H9 (cell line): ENCODE measurements around the gene GLT1D1. TPM values are rescaled to one million over a fixed set of nuclear protein-coding genes. Genes with fewer than 3 reads are reported as not detected.

Experiments
- DNase-seq: peaks from one replicate; pipeline ENCODE4 v3.0.0-alpha.2; 2017
- H2AFZ ChIP-seq: one replicate; pipeline ENCODE4 v1.6.1; 2013; ENCODE audit warnings: mild to moderate bottlenecking, low read length, control low read depth, moderate library complexity
- H2AK5ac ChIP-seq: 2 replicates; pipeline ENCODE4 v1.6.1; 2013; ENCODE audit warnings: low read length, control low read depth, mixed read lengths; ENCODE audit not compliant: insufficient read length
- H2BK120ac ChIP-seq: one replicate; pipeline ENCODE4 v1.6.1; 2013; ENCODE audit warnings: low read depth, mild to moderate bottlenecking, low read length, control low read depth, inconsistent platforms; ENCODE audit not compliant: poor library complexity, severe bottlenecking
- H2BK12ac ChIP-seq: 2 replicates; pipeline ENCODE4 v1.6.1; 2013; ENCODE audit warnings: low read length, control low read depth, mixed read lengths, low read depth; ENCODE audit not compliant: insufficient read length
- H2BK15ac ChIP-seq: 2 replicates; pipeline ENCODE4 v1.6.1; 2013; ENCODE audit warnings: low read depth, low read length, control low read depth
- H2BK20ac ChIP-seq: one replicate; pipeline ENCODE4 v1.6.1; 2013; ENCODE audit warnings: low read depth, mild to moderate bottlenecking, low read length, control low read depth, inconsistent platforms; ENCODE audit not compliant: poor library complexity, severe bottlenecking
- H2BK5ac ChIP-seq: 2 replicates; pipeline ENCODE4 v1.6.1; 2013; ENCODE audit warnings: low read length, control low read depth, mixed read lengths; ENCODE audit not compliant: insufficient read length
- H3K14ac ChIP-seq: 2 replicates; pipeline ENCODE4 v1.6.1; 2013; ENCODE audit warnings: low read length, control low read depth; ENCODE audit not compliant: insufficient read depth
- H3K18ac ChIP-seq: 2 replicates; pipeline ENCODE4 v1.6.1; 2013; ENCODE audit warnings: low read depth, mild to moderate bottlenecking, mixed read lengths, low read length, control low read depth; ENCODE audit not compliant: insufficient read length
- H3K23ac ChIP-seq: 2 replicates; pipeline ENCODE4 v1.6.1; 2013; ENCODE audit warnings: low read length, control low read depth, mixed read lengths, low read depth; ENCODE audit not compliant: insufficient read length
- H3K23me2 ChIP-seq: 2 replicates; pipeline ENCODE4 v1.6.1; 2013; ENCODE audit warnings: low read depth, mild to moderate bottlenecking, mixed read lengths, low read length, control low read depth; ENCODE audit not compliant: insufficient read length, poor library complexity, severe bottlenecking
- H3K27ac ChIP-seq: 2 replicates; pipeline ENCODE4 v1.5.1; 2013; ENCODE audit warnings: low read length, control low read depth, mixed read lengths, low read depth; ENCODE audit not compliant: insufficient read length
- H3K27me3 ChIP-seq: 2 replicates; pipeline ENCODE4 v1.6.1; 2013; ENCODE audit warnings: low read length, control low read depth, inconsistent platforms; ENCODE audit not compliant: insufficient read depth
- H3K4ac ChIP-seq: 2 replicates; pipeline ENCODE4 v1.6.1; 2013; ENCODE audit warnings: low read depth, mild to moderate bottlenecking, control low read depth, inconsistent platforms, low read length, moderate library complexity
- H3K4me1 ChIP-seq: 2 replicates; pipeline ENCODE4 v1.6.1; 2013; ENCODE audit warnings: low read length, control low read depth, inconsistent platforms; ENCODE audit not compliant: insufficient read depth
- H3K4me2 ChIP-seq: 2 replicates; pipeline ENCODE4 v1.6.1; 2013; ENCODE audit warnings: low read length, control low read depth, mixed read lengths; ENCODE audit not compliant: insufficient read length, insufficient read depth
- H3K56ac ChIP-seq: 2 replicates; pipeline ENCODE4 v1.6.1; 2013; ENCODE audit warnings: low read depth, mild to moderate bottlenecking, mixed read lengths, low read length, control low read depth; ENCODE audit not compliant: insufficient read length
- H3K79me1 ChIP-seq: 2 replicates; pipeline ENCODE4 v1.6.1; 2013; ENCODE audit warnings: low read depth, mild to moderate bottlenecking, moderate library complexity, low read length, control low read depth, inconsistent platforms; ENCODE audit not compliant: insufficient read depth, poor library complexity, severe bottlenecking
- H3K79me2 ChIP-seq: 2 replicates; pipeline ENCODE4 v1.6.1; 2013; ENCODE audit warnings: low read length, control low read depth, inconsistent platforms; ENCODE audit not compliant: insufficient read depth
- H3K9ac ChIP-seq: 2 replicates; pipeline ENCODE4 v1.6.1; 2013; ENCODE audit warnings: low read length, control low read depth, mixed read lengths; ENCODE audit not compliant: insufficient read length; ENCODE audit errors: extremely low read depth
- H3K9me3 ChIP-seq: one replicate; pipeline ENCODE4 v1.6.1; 2013; ENCODE audit warnings: low read depth, low read length, inconsistent platforms; ENCODE audit not compliant: control insufficient read depth
- H3T11ph ChIP-seq: one replicate; pipeline ENCODE4 v1.6.1; 2013; ENCODE audit warnings: mild to moderate bottlenecking, low read length, control low read depth, inconsistent platforms
- H4K20me1 ChIP-seq: one replicate; pipeline ENCODE4 v1.6.1; 2013; ENCODE audit not compliant: control insufficient read depth, insufficient read length, insufficient read depth
- H4K5ac ChIP-seq: 2 replicates; pipeline ENCODE4 v1.6.1; 2013; ENCODE audit warnings: low read depth, mild to moderate bottlenecking, mixed read lengths, low read length, control low read depth; ENCODE audit not compliant: insufficient read length
- H4K8ac ChIP-seq: replicated peaks from 2 replicates; pipeline ENCODE4 v1.6.1; 2013; ENCODE audit warnings: low read length, control low read depth, mixed read lengths, low read depth; ENCODE audit not compliant: insufficient read length
- H4K91ac ChIP-seq: 2 replicates; pipeline ENCODE4 v1.6.1; 2013; ENCODE audit warnings: low read depth, mild to moderate bottlenecking, moderate library complexity, mixed read lengths, low read length, control low read depth; ENCODE audit not compliant: insufficient read length
- H3K27ac Mint-ChIP-seq, 3 experiments: 2 replicates in 2 of 3; 3 replicates in 1 of 3; pipeline ENCODE4 v1.8.0; 2020 to 2021; ENCODE audit warnings: mixed read lengths in 3 of 3, mild to moderate bottlenecking in 1 of 3, moderate library complexity in 1 of 3
- H3K27me3 Mint-ChIP-seq: 2 replicates; pipeline ENCODE4 v1.8.0; 2021; ENCODE audit warnings: low read depth, mild to moderate bottlenecking, moderate library complexity, mixed read lengths
- H3K36me3 Mint-ChIP-seq, 3 experiments: 2 replicates in 2 of 3; 3 replicates in 1 of 3; pipeline ENCODE4 v1.8.0; 2020 to 2021; ENCODE audit warnings: low read depth in 3 of 3, mixed read lengths in 3 of 3; ENCODE audit not compliant: insufficient read depth in 1 of 3
- H3K4me1 Mint-ChIP-seq, 2 experiments: 2 replicates each; pipeline ENCODE4 v1.8.0; 2020; ENCODE audit warnings: mixed read lengths in 2 of 2
- H3K4me3 Mint-ChIP-seq, 2 experiments: 2 replicates in 1 of 2; 3 replicates in 1 of 2; pipeline ENCODE4 v1.8.0; 2020 to 2021; ENCODE audit warnings: mild to moderate bottlenecking in 2 of 2, mixed read lengths in 2 of 2, moderate library complexity in 1 of 2
- H3K9me3 Mint-ChIP-seq, 2 experiments: 2 replicates in 1 of 2; 3 replicates in 1 of 2; pipeline ENCODE4 v1.8.0; 2020; ENCODE audit warnings: mild to moderate bottlenecking in 2 of 2, mixed read lengths in 2 of 2, moderate library complexity in 1 of 2
- WGBS: extraction: QIAGEN DNeasy Blood & Tissue Kit; methylation state at CpG from one replicate; pipeline ENCODE4 v1.1.7; 2013; ENCODE audit warnings: missing lambda C conversion rate, low lambda C conversion rate, mixed read lengths; ENCODE audit not compliant: insufficient read length; ENCODE audit errors: extremely low coverage; 5-methylcytosine and 5-hydroxymethylcytosine counted together
- total RNA-seq: library from RNA; stranded (reverse); gene quantifications from 2 replicates; pipeline ENCODE4 v1.2.1, GENCODE V29; 2021
- TF ChIP-seq, protein P1 (sequence below): fragments of 200-600 bp; sonication (generic); conservative IDR thresholded peaks from 3 replicates; pipeline ENCODE4 v1.8.0; 2021; ENCODE audit warnings: antibody characterized with exemption, mild to moderate bottlenecking

Gene GLT1D1
- total RNA-seq, 1 experiment from 2014 or later, result 7.0 TPM

DNA sequence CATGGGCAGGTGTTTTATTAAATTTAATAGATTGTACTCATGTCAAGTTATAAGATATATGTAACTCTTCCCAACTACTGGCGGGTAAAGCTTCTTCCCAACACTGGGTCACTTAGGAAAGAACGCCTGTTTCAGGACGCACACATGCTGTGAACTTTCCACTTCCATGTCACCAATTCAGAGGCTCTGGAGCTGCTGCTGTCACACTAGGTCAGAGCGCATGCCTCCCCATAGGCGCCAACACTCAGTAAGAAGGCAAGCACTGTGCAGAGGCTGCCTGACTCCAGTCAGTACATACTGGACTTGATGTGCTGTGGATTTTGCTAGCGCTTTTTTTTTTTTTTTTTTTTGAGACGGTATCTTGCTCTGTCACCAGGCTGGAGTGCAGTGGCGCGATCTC is 46.7 kb upstream of the GLT1D1 start:
- Histone ChIP-seq H3K23ac (no peak overlapping the region), H3K79me2 (peaks cover 6% of the 10 kb centered on the region; the same call in 1 of the 2 replicates), H3K9me3 (no peaks in the 10 kb centered on the region), H3K4ac (no peak overlapping the region), H2BK12ac (no peak overlapping the region), H3K56ac (no peak overlapping the region), H3K79me1 (peaks cover 14% of the 10 kb centered on the region), H4K5ac (no peak overlapping the region), H2AFZ (no peak overlapping the region), H3K18ac (no peak overlapping the region), H4K8ac (no peak overlapping the region), H2AK5ac (no peak overlapping the region), H3K14ac (no peak overlapping the region), H4K91ac (no peak overlapping the region), H3T11ph (no peak overlapping the region), H3K23me2 (no peaks in the 10 kb centered on the region), H3K27me3 (no peaks in the 10 kb centered on the region), H4K20me1 (no peaks in the 10 kb centered on the region), H2BK5ac (no peak overlapping the region), H2BK20ac (no peak overlapping the region), H2BK120ac (no peak overlapping the region), H3K27ac (no peak overlapping the region), H3K4me2 (no peak overlapping the region), H3K4me1 (no peaks in the 10 kb centered on the region), H2BK15ac (no peak overlapping the region), H3K9ac (no peak overlapping the region)
- Mint-ChIP-seq H3K27ac (peak overlapping the region in 1 of 3 experiments; percentile 60; a peak in 1 of 7 replicates), H3K36me3 (peaks cover 21 to 54% (median 53%) of the 10 kb centered on the region in 3 experiments; a peak in 6 of 7 replicates), H3K4me1 (peaks cover 7 to 17% of the 10 kb centered on the region in 2 experiments), H3K9me3 (no peaks in the 10 kb centered on the region), H3K27me3 (no peaks in the 10 kb centered on the region), H3K4me3 (no peak overlapping the region)
- TF ChIP-seq, protein P1, sequence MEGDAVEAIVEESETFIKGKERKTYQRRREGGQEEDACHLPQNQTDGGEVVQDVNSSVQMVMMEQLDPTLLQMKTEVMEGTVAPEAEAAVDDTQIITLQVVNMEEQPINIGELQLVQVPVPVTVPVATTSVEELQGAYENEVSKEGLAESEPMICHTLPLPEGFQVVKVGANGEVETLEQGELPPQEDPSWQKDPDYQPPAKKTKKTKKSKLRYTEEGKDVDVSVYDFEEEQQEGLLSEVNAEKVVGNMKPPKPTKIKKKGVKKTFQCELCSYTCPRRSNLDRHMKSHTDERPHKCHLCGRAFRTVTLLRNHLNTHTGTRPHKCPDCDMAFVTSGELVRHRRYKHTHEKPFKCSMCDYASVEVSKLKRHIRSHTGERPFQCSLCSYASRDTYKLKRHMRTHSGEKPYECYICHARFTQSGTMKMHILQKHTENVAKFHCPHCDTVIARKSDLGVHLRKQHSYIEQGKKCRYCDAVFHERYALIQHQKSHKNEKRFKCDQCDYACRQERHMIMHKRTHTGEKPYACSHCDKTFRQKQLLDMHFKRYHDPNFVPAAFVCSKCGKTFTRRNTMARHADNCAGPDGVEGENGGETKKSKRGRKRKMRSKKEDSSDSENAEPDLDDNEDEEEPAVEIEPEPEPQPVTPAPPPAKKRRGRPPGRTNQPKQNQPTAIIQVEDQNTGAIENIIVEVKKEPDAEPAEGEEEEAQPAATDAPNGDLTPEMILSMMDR, result no peak
- DNase-seq, result no peak
- WGBS, result no CpG with 5 or more reads among the region's 9 CpGs
